DMS79 (cell line): ENCODE results near the gene CERKL.
A peak's percentile ranks its signal among the peaks of the same experiment; 100 is the strongest.

Source experiments
- DNase-seq: peaks from one replicate; lab custom pipeline; 2025; lab: John Stamatoyannopoulos, UW

Gene CERKL

DNA sequence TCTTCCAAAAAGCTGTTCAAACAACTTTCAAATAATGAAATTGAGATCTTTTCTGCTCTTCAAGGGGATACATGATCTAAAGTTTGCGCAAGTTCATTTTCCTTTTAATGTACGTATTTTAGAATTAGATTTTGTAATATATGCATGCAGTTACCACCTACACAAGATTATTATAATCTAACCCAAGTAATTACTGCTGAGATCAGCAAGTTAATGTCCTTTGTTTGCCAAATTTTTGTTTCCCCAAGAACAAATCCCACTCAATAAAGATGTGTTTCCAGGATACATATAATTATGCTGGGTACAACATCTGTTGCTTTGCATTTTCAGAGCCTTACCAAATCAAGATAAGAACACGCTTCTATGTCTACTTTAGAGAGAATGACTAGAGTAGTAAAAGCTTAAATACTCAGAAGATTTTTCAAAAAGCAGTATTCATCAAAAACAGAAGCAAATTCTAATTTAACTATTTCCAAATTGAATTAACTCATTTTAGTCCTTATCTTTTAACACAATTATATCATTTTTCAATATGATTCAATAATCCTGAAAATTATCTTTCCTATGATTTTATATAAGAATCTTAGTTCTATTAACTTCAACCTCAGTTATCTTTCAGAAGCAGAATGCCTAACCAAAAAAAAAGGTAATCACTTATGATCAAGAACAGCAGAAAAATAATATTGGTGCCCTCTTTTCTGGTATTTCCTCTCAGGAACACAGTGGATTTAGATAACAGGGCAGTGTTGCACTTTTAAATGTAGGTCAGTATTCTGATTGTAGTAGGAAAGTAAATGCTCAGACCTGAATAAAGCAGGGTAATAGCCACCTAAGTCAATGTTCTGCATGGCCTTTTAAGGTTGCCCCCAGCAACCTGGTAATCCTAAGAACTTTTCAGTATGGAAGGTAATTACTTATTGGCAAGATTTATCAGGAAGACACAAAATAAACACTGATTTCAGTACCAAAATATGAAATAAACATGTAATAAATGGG, 28.0 kb downstream of the CERKL start:
- no peak for DNase-seq

- no peak for DNase-seq
Measured at GRCh38 chr2:181627545-181627944, 29.4 kb downstream of the CERKL start.

- DNase-seq, result no peak
Measured at GRCh38 chr2:181626671-181627070, 30.2 kb downstream of the CERKL start.

DNA sequence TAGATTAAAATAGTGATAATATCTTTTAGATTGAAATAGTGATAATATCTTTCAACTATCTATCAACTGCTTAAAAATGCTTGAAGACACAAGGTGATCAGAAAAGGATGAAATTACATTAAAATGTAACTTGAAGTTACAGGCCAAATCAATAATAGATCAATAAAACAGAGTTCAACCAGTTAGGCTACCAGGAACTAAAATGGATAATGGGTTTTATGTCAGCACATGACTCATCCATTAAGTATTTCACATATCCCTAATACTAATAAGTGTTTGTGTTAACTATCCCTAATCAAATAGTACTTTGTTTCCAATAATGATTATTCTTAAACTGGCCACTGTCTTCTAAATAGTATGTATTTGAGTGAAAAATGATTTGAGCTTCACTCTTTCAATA, 33.7 kb downstream of the CERKL start:
- no peak for DNase-seq

DNA sequence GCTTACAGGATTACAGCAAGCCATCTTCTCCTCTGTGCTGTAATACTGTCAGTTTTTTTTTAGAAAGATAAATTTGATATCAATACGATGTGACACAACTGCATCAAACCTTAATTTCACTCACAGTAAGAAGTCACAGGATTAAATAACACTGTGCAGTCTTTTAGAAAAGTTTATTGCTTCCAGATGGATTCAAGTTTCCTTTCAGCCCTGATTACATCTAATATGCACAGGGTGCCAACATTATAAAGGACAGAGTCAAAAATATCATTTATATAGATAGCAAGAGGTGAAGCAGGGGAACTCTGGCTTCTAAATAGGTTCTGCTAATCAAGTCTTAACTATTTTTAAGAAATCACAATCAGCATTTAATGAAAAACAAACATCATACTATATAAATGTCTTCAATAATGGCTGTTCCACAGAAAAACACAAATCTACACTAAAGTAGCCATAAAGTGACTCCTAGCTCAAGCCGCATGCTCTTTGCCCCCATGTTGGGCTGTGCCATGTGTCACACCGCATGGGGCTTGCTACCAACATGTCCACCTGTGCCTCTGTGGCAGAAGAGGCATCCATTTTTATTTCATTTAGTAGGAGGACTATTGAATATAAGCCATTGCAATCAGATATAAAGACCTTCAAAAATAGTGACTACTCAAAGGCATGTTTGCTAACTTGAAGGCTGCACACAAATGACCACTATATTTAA, 35.0 kb downstream of the CERKL start:
- no peak for DNase-seq

DNA sequence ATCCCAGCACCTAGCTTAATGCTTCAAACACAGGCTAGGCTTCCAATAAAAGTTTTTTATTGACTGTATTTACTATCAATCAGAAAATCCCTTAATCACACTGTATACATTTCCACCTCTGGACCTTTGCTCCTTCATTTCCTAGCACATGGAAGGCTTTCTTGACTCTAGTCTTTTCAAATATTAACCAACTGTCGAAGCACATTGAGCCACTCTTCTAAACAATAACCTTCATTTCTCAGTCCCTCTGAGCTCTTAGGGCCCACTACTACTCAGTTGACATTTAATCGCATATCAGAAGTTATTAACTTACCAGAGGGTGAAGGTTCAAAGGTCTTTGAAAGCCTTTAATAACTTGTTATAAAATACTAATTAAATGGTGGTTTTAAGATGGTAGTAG, 37.4 kb downstream of the CERKL start:
- DNase-seq, result no peak

GRCh38 chr2:181616715-181617114, 40.2 kb downstream of the CERKL start:
- DNase-seq, result no peak

DNA sequence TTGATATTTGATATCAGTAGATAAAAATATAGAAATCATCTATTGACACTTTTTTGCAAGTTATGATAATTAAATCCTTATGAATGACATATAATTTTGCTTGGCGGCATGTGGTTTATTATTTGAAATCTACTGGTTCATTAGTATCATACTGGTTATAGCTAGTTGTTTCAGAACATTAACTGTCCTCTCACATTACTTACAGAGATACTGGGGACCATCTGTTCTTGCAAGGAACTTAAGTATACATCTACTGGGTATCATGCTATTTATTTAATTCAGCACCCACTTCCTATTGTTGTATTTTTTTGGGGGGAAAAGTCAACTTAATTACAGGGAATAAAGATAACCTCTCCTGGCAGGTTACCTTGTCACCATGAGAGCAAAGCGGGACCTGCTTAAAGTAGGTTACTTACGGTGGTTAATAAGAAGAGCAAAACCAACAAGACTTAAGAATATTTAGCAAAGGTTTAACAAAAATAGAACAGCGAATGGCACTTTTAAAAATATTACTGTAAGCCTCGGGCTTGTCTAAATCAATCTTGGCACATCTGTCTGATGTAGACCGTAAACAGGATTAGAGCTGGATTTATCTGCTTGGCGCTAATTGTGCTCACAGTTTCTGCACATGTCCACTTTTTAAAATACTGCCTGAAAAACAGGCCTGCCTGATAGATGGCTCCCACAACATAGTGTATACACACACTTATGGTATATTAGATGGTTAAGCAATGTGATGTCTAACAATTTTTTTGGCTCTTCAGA, 41.8 kb downstream of the CERKL start:
- DNase-seq, result no peak

DNA sequence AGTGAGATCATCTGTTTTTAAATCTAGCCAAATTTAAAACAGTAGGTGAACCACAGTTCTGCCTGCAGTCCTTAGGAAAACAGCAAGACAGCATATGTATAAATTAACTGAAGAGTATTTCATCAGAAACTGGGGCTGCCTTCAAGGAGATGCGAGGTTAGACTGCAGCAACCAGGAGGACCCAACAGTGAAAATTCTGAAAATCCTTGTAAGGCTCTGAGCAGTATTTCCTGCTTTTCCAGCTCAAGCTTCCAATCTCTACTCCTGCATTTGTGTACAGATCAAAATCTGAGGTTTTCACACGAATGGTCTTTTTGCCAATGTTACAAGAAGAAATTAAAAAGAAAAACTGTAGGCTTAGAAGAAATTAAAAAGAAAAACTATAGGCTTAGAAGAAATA, 43.7 kb downstream of the CERKL start:
- DNase-seq, result no peak

DNA sequence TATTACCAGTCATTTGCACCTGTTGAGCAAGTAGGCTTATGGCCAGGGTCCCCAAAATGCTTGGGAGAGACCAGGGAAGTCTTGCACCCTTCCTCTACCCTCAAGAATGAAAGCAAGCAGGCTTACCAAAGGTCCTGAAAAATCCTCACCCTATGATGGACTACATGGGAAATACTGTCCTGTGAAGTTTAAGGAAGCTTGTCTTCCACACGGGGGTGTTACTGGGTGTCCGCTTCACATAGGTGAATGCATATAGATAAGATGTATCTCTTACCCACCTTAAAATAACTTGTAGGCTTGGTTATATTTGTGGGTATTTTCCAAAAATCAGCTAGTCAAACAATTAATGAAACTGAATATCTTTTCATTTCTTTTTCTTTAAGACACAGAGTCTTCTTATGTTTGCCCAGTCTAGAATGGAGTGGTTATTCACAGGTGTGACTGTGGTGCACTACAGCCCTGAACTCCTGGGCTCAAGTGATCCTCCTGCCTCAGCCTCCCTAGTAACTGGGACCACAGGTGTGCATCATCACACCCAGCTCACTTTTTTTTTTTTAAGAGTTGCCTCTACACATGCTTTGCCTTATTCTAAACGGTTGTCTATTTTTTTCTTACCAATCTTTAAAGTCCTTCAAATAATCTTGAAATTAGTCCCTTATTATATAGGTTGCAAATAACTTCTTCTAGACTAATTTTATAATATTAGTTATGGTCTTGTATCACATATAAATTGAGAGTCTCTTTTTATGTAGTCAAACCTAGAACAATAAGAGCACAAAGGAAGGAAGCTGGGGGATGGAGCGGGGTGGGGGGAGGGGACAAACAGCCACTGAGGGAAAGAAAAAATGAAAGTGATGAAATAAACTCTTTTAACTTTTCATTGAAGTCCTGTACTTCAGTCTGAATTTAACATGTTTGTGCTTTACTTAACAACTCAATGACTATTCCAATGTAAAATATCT, 49.0 kb downstream of the CERKL start:
- no peak for DNase-seq

DNA sequence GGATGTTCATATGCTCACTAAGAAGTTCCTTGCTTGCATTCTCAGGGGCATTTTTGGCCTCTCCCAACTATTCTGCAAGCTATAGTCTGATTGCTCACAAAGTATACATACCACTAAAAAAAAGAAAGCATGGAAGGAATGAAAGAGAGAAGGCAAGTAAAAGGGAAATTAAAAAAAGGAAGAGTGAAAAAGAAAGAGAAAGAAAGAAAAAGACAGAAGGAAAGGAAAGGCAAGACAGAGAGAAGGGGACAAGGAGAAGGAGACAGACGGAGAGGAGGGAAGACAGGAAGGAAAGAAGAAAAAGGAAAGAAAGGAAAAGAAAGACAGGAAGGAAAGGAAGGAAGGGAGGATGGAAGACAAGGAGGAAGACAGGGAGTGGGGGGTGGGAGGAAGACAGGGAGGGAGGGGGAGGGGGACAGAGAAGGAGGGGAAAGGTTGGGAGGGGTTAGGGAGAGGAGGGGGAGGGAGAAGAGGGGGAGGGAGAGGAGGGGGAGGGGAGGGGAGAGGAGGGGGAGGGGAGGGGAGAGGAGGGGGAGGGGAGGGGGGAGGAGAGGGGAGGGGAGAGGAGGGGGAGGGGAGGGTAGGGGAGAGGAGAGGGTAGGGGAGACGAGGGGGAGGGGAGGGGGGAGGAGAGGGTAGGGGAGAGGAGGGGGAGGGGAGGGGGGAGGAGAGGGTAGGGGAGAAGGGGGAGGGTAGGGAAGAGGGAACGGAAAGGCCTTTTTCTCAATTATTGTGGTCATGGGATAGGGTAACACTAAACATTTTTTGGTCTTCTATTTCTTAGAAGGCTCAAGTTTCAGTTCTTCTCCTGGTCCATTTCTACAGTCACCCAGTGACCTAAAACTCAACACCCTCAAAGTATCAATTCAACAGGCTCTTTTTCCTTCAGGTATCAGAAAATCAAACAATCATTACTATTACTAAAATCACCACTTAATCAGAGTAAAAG, 50.7 kb downstream of the CERKL start:
- no peak for DNase-seq

- no peak for DNase-seq
Measured at GRCh38 chr2:181602017-181602416, 54.9 kb downstream of the CERKL start.

DNA sequence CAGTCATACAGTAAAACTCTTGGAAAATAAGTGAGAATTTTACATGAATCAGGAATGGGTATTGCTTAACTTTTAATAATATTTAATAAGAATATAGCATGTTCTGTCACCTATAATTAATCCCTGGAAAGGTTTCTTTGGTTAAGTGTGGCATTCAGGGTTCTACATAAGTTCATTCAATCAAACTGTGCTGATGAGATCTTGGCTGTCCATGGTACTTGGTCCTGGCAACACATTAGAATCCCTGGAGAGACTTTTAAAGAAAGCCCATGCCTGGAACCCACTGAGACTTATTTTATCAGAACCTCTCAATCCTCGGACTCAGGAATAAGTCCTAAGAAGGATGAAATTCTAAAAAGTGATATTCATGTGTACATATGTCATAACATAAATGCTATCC, 60.3 kb downstream of the CERKL start:
- no peak for DNase-seq

DNA sequence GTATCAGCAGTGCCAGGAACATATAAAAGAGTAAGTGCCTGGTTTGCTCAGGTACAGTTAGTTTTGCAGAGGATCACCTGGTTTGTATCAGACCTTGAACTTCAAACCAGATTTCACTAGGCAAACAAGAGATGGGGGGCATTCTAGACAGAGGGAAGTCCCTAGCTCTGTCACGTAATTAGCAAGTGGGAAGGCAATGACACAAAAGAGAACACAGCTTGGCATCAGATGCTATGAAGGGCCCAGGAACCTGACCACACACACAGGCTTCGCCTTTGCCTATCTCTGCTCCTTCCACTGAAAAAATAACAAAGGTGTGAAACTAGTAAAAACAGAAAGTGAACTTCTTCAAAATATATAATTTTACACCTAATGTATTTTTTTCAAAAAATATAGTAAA, 62.6 kb downstream of the CERKL start:
- no peak for DNase-seq

DNA sequence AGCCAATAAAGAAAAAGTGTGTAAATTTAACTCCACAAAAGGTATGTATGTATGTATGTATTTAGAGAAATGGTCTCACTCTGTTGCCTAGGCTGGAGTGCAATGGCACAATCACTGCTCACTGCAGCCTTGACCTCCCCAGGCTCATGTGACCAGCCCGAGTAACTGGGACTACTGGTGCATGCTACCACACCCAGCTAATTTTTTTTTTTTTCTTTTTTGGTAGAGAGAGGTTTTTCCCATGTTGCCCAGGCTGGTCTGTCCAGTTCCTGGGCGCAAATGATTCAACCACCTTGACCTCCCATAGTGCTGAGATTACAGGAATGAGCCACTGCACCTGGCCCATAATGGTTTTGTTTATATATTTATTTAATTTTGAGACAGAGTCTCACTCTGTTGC, 67.1 kb downstream of the CERKL start:
- DNase-seq, result no peak

GRCh38 chr2:181588546-181588945, 68.4 kb downstream of the CERKL start:
- no peak for DNase-seq

- peak; percentile 43 for DNase-seq
Measured at GRCh38 chr2:181586569-181587081, 70.3 kb downstream of the CERKL start.

DNA sequence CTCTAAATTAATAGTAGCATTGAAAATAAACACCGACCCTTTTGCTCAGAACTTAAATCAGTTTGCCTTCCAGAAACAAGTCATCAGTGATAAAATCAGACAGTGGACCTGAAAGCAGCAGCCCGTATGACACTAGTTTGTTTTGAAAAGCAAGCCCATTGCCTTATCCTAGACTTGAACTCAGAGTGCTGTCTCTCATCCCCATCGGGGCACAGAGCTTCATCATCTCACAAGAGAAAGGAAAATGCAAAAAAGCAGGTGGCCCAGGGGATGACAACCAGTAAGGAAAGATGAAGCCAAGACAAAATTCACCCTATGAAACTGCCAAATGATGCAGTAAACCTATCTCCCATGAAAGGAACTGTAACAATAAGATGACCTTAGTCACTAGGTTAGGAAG, 71.2 kb downstream of the CERKL start:
- DNase-seq, result peak; percentile 3

DNA sequence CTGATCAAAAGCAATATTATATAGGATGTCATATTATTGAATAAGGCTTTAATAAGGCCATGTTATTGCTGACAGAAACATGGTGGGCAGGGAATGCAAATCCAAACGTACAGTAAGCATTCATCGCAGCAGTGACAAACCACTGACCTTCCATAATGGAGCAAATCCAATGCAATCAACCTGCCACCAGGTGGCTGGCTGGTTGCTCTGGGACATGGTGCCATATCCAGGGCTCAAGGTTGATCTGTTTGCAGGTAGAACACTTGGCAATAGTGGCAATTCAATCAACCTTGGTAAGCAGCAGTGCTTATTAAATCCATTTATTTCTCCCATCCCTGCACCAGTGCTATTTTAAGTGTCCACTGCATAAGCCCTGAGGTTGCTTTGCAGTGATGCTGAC, 75.4 kb downstream of the CERKL start:
- DNase-seq, result peak; percentile 5

GRCh38 chr2:181578829-181579228, 78.1 kb downstream of the CERKL start:
- no peak for DNase-seq
